K562 (cell line): ENCODE measurements around the gene TRABD. TPM values are rescaled to one million over a fixed set of nuclear protein-coding genes. Genes with fewer than 3 reads are reported as not detected.

Source experiments
- ATF1 ChIP-seq, 2 experiments: fragments of 450-650 bp in 1 of 2; IDR thresholded peaks; 2 replicates each; pipeline ENCODE4 v1.6.1; 2016; ENCODE audit warnings: missing compliant biosample characterization in 1 of 2, missing genetic modification characterization in 1 of 2
- BACH1 ChIP-seq: fragments of 200-800 bp; sonication (Bioruptor generic); IDR thresholded peaks from 2 replicates; pipeline ENCODE4 v1.6.1; 2016; ENCODE audit warnings: missing genetic modification characterization, missing compliant biosample characterization
- C11orf30 ChIP-seq: fragments of 450-650 bp; IDR thresholded peaks from 2 replicates; pipeline ENCODE4 v1.6.1; 2016; ENCODE audit warnings: low read depth, mild to moderate bottlenecking
- DPF2 ChIP-seq: fragments of 450-650 bp; IDR thresholded peaks from 2 replicates; pipeline ENCODE4 v1.6.1; 2016
- EP300 ChIP-seq: IDR thresholded peaks from 2 replicates; pipeline ENCODE4 v1.6.1; 2012; ENCODE audit warnings: low read length, improper control_type of control experiment
- EZH2 ChIP-seq: IDR thresholded peaks from 2 replicates; pipeline ENCODE4 v1.6.1; 2012; ENCODE audit warnings: low read depth, mild to moderate bottlenecking, inconsistent platforms, low read length, borderline replicate concordance
- FOXK2 ChIP-seq, 2 experiments: fragments of 450-650 bp; IDR thresholded peaks in 1 of 2; conservative IDR thresholded peaks in 1 of 2; 2 replicates each; pipeline ENCODE4 v1.6.1; 2016; ENCODE audit warnings: low read depth in 2 of 2, mild to moderate bottlenecking in 1 of 2
- GATAD2A ChIP-seq: fragments of 450-650 bp; IDR thresholded peaks from 2 replicates; pipeline ENCODE4 v1.6.1; 2017
- HMGN3 ChIP-seq: IDR thresholded peaks from 2 replicates; pipeline ENCODE4 v1.6.1; 2011; ENCODE audit warnings: borderline replicate concordance, low read depth, mild to moderate bottlenecking, mixed read lengths, low read length; ENCODE audit not compliant: insufficient read length; ENCODE audit errors: extremely low read depth
- JUNB ChIP-seq: fragments of 450-650 bp; formaldehyde crosslinking; conservative IDR thresholded peaks from 2 replicates; pipeline ENCODE4 v1.4.0; 2020; ENCODE audit warnings: mild to moderate bottlenecking
- LEF1 ChIP-seq: fragments of 450-650 bp; IDR thresholded peaks from 2 replicates; pipeline ENCODE4 v1.6.1; 2016; ENCODE audit warnings: mild to moderate bottlenecking
- MAFG ChIP-seq: fragments of 450-650 bp; conservative IDR thresholded peaks from 2 replicates; pipeline ENCODE4 v1.6.1; 2016; ENCODE audit warnings: missing genetic modification characterization, missing compliant biosample characterization
- MCM7 ChIP-seq, 2 experiments: fragments of 450-650 bp; IDR thresholded peaks; 2 replicates each; pipeline ENCODE4 v1.6.1; 2016 to 2018
- NFE2 ChIP-seq: IDR thresholded peaks from 2 replicates; pipeline ENCODE4 v1.6.1; 2014; ENCODE audit warnings: antibody characterized with exemption, low read depth
- NFE2L1 ChIP-seq: fragments of 450-650 bp; IDR thresholded peaks from 2 replicates; pipeline ENCODE4 v1.6.1; 2016; ENCODE audit warnings: missing genetic modification characterization, low read depth, mild to moderate bottlenecking, missing compliant biosample characterization, moderate library complexity, borderline replicate concordance
- SMARCA4 ChIP-seq: fragments of 450-650 bp; IDR thresholded peaks from 2 replicates; pipeline ENCODE4 v1.6.1; 2016
- TEAD1 ChIP-seq, 2 experiments: fragments of 450-650 bp in 1 of 2; sonication (generic) in 1 of 2; formaldehyde crosslinking; IDR thresholded peaks; 2 replicates each; pipeline versions ENCODE4 v1.4.0 to v1.8.0; 2020 to 2022; ENCODE audit warnings: mild to moderate bottlenecking in 2 of 2, missing genetic modification reagents in 1 of 2
- ZEB2 ChIP-seq: fragments of 450-650 bp; IDR thresholded peaks from 2 replicates; pipeline ENCODE4 v1.6.1; 2016
- polyA plus RNA-seq, 8 experiments: library from polyadenylated mRNA; depleted of rRNA in 4 of 8; stranded (reverse) in 5 of 8; unstranded in 3 of 8; fragments of >200 nt; fragmentation: Nextera tagmentation in 2 of 8; fragmentation: Illumina TruSeq in 1 of 8; extraction: Ambion mirVana in 2 of 8; extraction: Trizol in 1 of 8; gene quantifications; 2 replicates each; pipeline versions ENCODE4 v1.2.1 to v1.2.3, GENCODE V29; 2011 to 2014; ENCODE audit warnings: inconsistent platforms in 1 of 8, missing spikeins in 1 of 8
- total RNA-seq, 7 experiments: library from RNA; depleted of rRNA in 6 of 7; stranded (reverse); fragments of >200 nt in 6 of 7; fragmentation: Illumina TruSeq in 2 of 7; extraction: Trizol in 2 of 7; gene quantifications; 2 replicates each; pipeline versions ENCODE4 v1.2.1 to v1.2.3, GENCODE V29; 2011 to 2021; ENCODE audit warnings: low replicate concordance in 1 of 7
- TF ChIP-seq, protein P1 (sequence below): fragments of 250-450 bp; sonication (Bioruptor Pico); IDR thresholded peaks from 2 replicates; pipeline ENCODE4 v1.9.0; 2021; ENCODE audit warnings: mild to moderate bottlenecking
- TF ChIP-seq, protein P2 (sequence below): fragments of 450-650 bp; IDR thresholded peaks from 2 replicates; pipeline ENCODE4 v1.6.1; 2016

The TRABD gene
- total and polyA plus RNA-seq, 9 of the 15 experiments (the other 6 are each of a cell fraction or from before 2014, with no cell fraction given): 0.08 to 62.9 (median 14.0) TPM

DNA sequence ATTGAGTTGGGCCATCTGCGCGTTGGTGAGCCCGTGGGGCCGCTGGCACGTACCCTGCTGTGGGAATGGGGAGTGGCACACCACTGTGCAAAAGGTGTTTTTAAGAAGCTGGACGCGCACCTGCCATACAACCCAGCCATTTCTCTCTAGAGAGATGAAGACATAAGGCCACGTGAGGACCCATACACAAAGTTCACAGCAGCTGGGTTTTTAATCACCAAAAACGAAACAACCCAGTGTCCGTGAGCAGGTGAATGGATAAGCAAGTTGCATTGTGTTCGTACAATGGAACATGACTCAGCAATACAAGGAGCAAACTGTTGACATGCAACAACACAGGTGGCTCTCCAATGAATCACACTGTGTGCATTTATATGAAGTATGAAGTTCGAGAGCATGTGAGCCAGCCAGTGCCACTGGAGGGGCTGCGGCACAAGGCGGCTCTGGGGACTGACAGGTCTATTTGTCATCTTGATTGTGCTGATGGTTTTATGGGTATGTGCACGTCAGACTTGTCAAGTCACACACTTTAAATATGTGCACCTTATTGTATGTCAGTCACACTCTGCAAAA lies 45.8 kb upstream of the TRABD start (continued):
- 0 out of 2 replicates have a peak, but pooled peaks have one; percentile 22 for TF ChIP-seq ZEB2
- peak; percentile 78; the same call in 1 of the 2 replicates for TF ChIP-seq LEF1
- TF ChIP-seq MAFG (tag): peak; percentile 95
- TF ChIP-seq JUNB (CRISPR knock-in tag): no peak
- peak in 1 of 2 experiments; percentile 43; a peak in 1 of 4 replicates for TF ChIP-seq FOXK2 (conservative IDR thresholded peaks at IDR 0.05 in 1 of 2, IDR thresholded peaks at IDR 0.05 in 1 of 2; ENCODE audit: low read depth in 2 of 2)
- TF ChIP-seq SMARCA4: peak; percentile 17; the same call in 1 of the 2 replicates
- TF ChIP-seq TEAD1 (CRISPR knock-in tag; IDR thresholded peaks at IDR 0.05): no peak
- TF ChIP-seq DPF2: peak; percentile 34; the same call in 1 of the 2 replicates
- TF ChIP-seq HMGN3: no peak
- TF ChIP-seq NFE2: peak; percentile 89
- TF ChIP-seq EP300: peak; percentile 38; the same call in 1 of the 2 replicates
- peak; percentile 89 for TF ChIP-seq C11orf30
- no peak for TF ChIP-seq MCM7 (IDR thresholded peaks at IDR 0.05)
- peak; percentile 86 for TF ChIP-seq BACH1 (tag)
- TF ChIP-seq GATAD2A: no peak
- TF ChIP-seq, protein P1, sequence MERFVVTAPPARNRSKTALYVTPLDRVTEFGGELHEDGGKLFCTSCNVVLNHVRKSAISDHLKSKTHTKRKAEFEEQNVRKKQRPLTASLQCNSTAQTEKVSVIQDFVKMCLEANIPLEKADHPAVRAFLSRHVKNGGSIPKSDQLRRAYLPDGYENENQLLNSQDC (CRISPR knock-in tag): no peak
- TF ChIP-seq, protein P2, sequence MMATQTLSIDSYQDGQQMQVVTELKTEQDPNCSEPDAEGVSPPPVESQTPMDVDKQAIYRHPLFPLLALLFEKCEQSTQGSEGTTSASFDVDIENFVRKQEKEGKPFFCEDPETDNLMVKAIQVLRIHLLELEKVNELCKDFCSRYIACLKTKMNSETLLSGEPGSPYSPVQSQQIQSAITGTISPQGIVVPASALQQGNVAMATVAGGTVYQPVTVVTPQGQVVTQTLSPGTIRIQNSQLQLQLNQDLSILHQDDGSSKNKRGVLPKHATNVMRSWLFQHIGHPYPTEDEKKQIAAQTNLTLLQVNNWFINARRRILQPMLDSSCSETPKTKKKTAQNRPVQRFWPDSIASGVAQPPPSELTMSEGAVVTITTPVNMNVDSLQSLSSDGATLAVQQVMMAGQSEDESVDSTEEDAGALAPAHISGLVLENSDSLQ: peak; percentile 91
- no peak for TF ChIP-seq ATF1 (CRISPR knock-in tag; IDR thresholded peaks at IDR 0.05)
- 0 out of 2 replicates have a peak, but pooled peaks have one; percentile 34 for TF ChIP-seq ATF1 (tag; IDR thresholded peaks at IDR 0.05)
- TF ChIP-seq NFE2L1 (tag): peak; percentile 84
- no peak for TF ChIP-seq EZH2
